K562 (cell line): ENCODE results near the gene VPS33B. TPM values are rescaled to one million over a fixed set of nuclear protein-coding genes. Genes with fewer than 3 reads are reported as not detected.

Source experiments
- BRD9 ChIP-seq: fragments of 450-650 bp; IDR thresholded peaks from 2 replicates; pipeline ENCODE4 v1.6.1; 2018; ENCODE audit warnings: low read depth; ENCODE audit not compliant: partially characterized antibody
- CLOCK ChIP-seq: fragments of 250-450 bp; sonication (Bioruptor Pico); IDR thresholded peaks from 2 replicates; pipeline ENCODE4 v1.4.0; 2020; ENCODE audit warnings: mild to moderate bottlenecking, moderate library complexity, borderline replicate concordance
- E2F1 ChIP-seq: sonication (generic); formaldehyde crosslinking; IDR thresholded peaks from 2 replicates; pipeline ENCODE4 v1.8.1; 2023; ENCODE audit warnings: mild to moderate bottlenecking, missing genetic modification reagents, moderate library complexity
- FOXJ3 ChIP-seq: sonication (generic); formaldehyde crosslinking; IDR thresholded peaks from 2 replicates; pipeline ENCODE4 v1.4.0; 2020; ENCODE audit warnings: mild to moderate bottlenecking, missing genetic modification reagents
- JUN ChIP-seq, 2 experiments: sonication (generic) in 1 of 2; formaldehyde crosslinking in 1 of 2; IDR thresholded peaks; 2 replicates each; pipeline versions ENCODE4 v1.6.1 to v1.8.0; 2012 to 2022; ENCODE audit warnings: borderline replicate concordance in 2 of 2, mild to moderate bottlenecking in 2 of 2, improper control_type of control experiment in 1 of 2, low read depth in 1 of 2, low read length in 1 of 2, missing genetic modification reagents in 1 of 2
- L3MBTL2 ChIP-seq: fragments of 450-650 bp; IDR thresholded peaks from 2 replicates; pipeline ENCODE4 v1.6.1; 2016; ENCODE audit warnings: mild to moderate bottlenecking, moderate library complexity
- LEF1 ChIP-seq: fragments of 450-650 bp; IDR thresholded peaks from 2 replicates; pipeline ENCODE4 v1.6.1; 2016; ENCODE audit warnings: mild to moderate bottlenecking
- MEF2D ChIP-seq: conservative IDR thresholded peaks from 2 replicates; pipeline ENCODE4 v1.6.1; 2016; ENCODE audit warnings: low read depth, missing genetic modification characterization, missing compliant biosample characterization
- NFE2 ChIP-seq: IDR thresholded peaks from 2 replicates; pipeline ENCODE4 v1.6.1; 2014; ENCODE audit warnings: antibody characterized with exemption, low read depth
- PHB ChIP-seq: fragments of 250-450 bp; sonication (Bioruptor Pico); IDR thresholded peaks from 2 replicates; pipeline ENCODE4 v1.5.0; 2021
- RBM15 ChIP-seq: fragments of 200-400 bp; formaldehyde crosslinking; IDR thresholded peaks from 2 replicates; pipeline ENCODE4 v1.6.1; 2018; ENCODE audit warnings: mild to moderate bottlenecking, low read length, moderate library complexity; ENCODE audit not compliant: insufficient read depth
- SP1 ChIP-seq: sonication (generic); formaldehyde crosslinking; IDR thresholded peaks from 2 replicates; pipeline ENCODE4 v1.8.1; 2022; ENCODE audit warnings: mild to moderate bottlenecking, missing genetic modification reagents
- U2AF2 ChIP-seq: fragments of 200-400 bp; formaldehyde crosslinking; optimal IDR thresholded peaks from 2 replicates; pipeline ENCODE3; 2017; ENCODE audit warnings: low read depth, mild to moderate bottlenecking, low read length
- ZBTB26 ChIP-seq: fragments of 450-650 bp; formaldehyde crosslinking; IDR thresholded peaks from 2 replicates; pipeline ENCODE4 v1.4.0; 2022; ENCODE audit warnings: missing genetic modification characterization
- ZNF274 ChIP-seq: IDR thresholded peaks from 2 replicates; pipeline ENCODE4 v1.6.1; 2011; ENCODE audit warnings: low read depth, mild to moderate bottlenecking, low read length, moderate library complexity, borderline replicate concordance
- ZNF518B ChIP-seq: fragments of 250-450 bp; sonication (Bioruptor Pico); IDR thresholded peaks from 2 replicates; pipeline ENCODE4 v1.5.0; 2021; ENCODE audit warnings: mild to moderate bottlenecking, moderate library complexity
- polyA plus RNA-seq, 8 experiments: library from polyadenylated mRNA; depleted of rRNA in 4 of 8; stranded (reverse) in 5 of 8; unstranded in 3 of 8; fragments of >200 nt; fragmentation: Nextera tagmentation in 2 of 8; fragmentation: Illumina TruSeq in 1 of 8; extraction: Ambion mirVana in 2 of 8; extraction: Trizol in 1 of 8; gene quantifications; 2 replicates each; pipeline versions ENCODE4 v1.2.1 to v1.2.3, GENCODE V29; 2011 to 2014; ENCODE audit warnings: inconsistent platforms in 1 of 8, missing spikeins in 1 of 8
- total RNA-seq, 7 experiments: library from RNA; depleted of rRNA in 6 of 7; stranded (reverse); fragments of >200 nt in 6 of 7; fragmentation: Illumina TruSeq in 2 of 7; extraction: Trizol in 2 of 7; gene quantifications; 2 replicates each; pipeline versions ENCODE4 v1.2.1 to v1.2.3, GENCODE V29; 2011 to 2021; ENCODE audit warnings: low replicate concordance in 1 of 7

The VPS33B gene
- total and polyA plus RNA-seq, 9 of the 15 experiments (the other 6 are each of a cell fraction or from before 2014, with no cell fraction given), result 9.4 to 25.5 (median 14.8) TPM

- no peak for TF ChIP-seq ZNF518B (CRISPR knock-in tag)
- no peak for TF ChIP-seq U2AF2
- TF ChIP-seq CLOCK (CRISPR knock-in tag), result no peak
- peak; percentile 97 for TF ChIP-seq E2F1 (CRISPR knock-in tag)
- TF ChIP-seq ZBTB26 (CRISPR knock-in tag), result no peak
- TF ChIP-seq MEF2D (tag), result no peak
- no peak for TF ChIP-seq ZNF274
- no peak for TF ChIP-seq BRD9
- TF ChIP-seq L3MBTL2, result peak; percentile 52; the same call in 1 of the 2 replicates
- peak; percentile 19; the same call in 1 of the 2 replicates for TF ChIP-seq PHB
- peak; percentile 99 for TF ChIP-seq JUN (IDR thresholded peaks at IDR 0.05; ENCODE audit: borderline replicate concordance, low read depth, low read length)
- TF ChIP-seq JUN (CRISPR knock-in tag; IDR thresholded peaks at IDR 0.05; ENCODE audit: borderline replicate concordance), result peak; percentile 84; the same call in 1 of the 2 replicates
- TF ChIP-seq SP1 (CRISPR knock-in tag), result peak; percentile 95
- TF ChIP-seq LEF1, result no peak
- no peak for TF ChIP-seq NFE2
- no peak for TF ChIP-seq RBM15
- TF ChIP-seq FOXJ3 (CRISPR knock-in tag), result no peak
These were observed 27.7 kb downstream of the VPS33B start, which contains the start of gene PRC1 (continued) for GRCh38 chr15:90994417-90995311.
